ENCODE data around the gene PHACTR1. TPM values are rescaled to one million over a fixed set of nuclear protein-coding genes. Genes with fewer than 3 reads are reported as not detected.

PHACTR1 gene
- total RNA-seq, 4 donors from 2014 or later, result 1.2 to 3.2 (median 1.6) TPM; not detected in 1

DNA sequence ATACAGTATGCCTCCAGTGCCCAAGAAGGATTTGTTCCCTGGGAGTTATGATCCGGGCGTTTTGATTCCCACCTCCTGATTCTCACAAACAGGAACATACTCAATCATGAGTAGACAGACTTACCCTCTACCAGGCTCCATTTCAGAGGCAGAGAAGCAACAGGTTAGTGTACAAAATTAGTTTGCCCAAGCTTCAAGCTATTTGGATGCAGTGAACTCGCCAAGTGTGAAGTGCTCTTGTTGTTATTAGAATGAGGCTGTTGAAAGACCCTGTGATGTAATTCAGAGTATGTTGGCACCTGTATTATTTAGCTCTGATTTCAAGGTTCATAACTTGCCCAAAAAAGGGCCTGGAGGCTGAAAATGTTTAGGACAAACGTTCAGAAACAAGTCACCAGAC is 247.0 kb downstream of the PHACTR1 start:
- no peaks in the 10 kb centered on the region for H3K36me3 ChIP-seq
- TF ChIP-seq POLR2AphosphoS5 (IDR thresholded peaks at IDR 0.05) (no peak), EP300 (IDR thresholded peaks at IDR 0.05; ENCODE audit: low read depth) (no peak), POLR2A (IDR thresholded peaks at IDR 0.05) (no peak)
- TF ChIP-seq, protein P1, sequence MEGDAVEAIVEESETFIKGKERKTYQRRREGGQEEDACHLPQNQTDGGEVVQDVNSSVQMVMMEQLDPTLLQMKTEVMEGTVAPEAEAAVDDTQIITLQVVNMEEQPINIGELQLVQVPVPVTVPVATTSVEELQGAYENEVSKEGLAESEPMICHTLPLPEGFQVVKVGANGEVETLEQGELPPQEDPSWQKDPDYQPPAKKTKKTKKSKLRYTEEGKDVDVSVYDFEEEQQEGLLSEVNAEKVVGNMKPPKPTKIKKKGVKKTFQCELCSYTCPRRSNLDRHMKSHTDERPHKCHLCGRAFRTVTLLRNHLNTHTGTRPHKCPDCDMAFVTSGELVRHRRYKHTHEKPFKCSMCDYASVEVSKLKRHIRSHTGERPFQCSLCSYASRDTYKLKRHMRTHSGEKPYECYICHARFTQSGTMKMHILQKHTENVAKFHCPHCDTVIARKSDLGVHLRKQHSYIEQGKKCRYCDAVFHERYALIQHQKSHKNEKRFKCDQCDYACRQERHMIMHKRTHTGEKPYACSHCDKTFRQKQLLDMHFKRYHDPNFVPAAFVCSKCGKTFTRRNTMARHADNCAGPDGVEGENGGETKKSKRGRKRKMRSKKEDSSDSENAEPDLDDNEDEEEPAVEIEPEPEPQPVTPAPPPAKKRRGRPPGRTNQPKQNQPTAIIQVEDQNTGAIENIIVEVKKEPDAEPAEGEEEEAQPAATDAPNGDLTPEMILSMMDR (IDR thresholded peaks at IDR 0.05), result no peak
- in situ Hi-C loops (cut with MboI; ENCODE audit: low pct_ligation_motif_present in 1 of 4, low pct_unique_long_range_greater_than_20kb in 1 of 4, low sequenced_read_pairs in 3 of 4), result no loop called here
- no peaks in the 10 kb centered on the region for H3K4me1 ChIP-seq
- intact Hi-C loops (cut with DNase I; ENCODE audit: low total_unique reads), result no loop called here
- peaks cover 9% of the 10 kb centered on the region for H3K27me3 ChIP-seq
- 58 to 70% methylated on average over 3 to 4 of the region's 4 CpGs for WGBS, 2 donors (ENCODE audit: low coverage in 1 of 2)
- H3K4me3 ChIP-seq, result no peak overlapping the region
- DNase-seq, result no peak
- H3K9me3 ChIP-seq, result no peaks in the 10 kb centered on the region
- H3K27ac ChIP-seq, result peak overlapping the region in 1 of 4 donors; percentile 31

GRCh38 chr6:12967686-12968085 is 251.1 kb downstream of the PHACTR1 start:
- in situ Hi-C loops (cut with MboI; ENCODE audit: low pct_ligation_motif_present in 1 of 4, low pct_unique_long_range_greater_than_20kb in 1 of 4, low sequenced_read_pairs in 3 of 4) (no loop called here), intact Hi-C loops (cut with DNase I; ENCODE audit: low total_unique reads) (no loop called here)
- TF ChIP-seq POLR2A (IDR thresholded peaks at IDR 0.05), result no peak
- TF ChIP-seq POLR2AphosphoS5 (IDR thresholded peaks at IDR 0.05), result no peak
- TF ChIP-seq, protein P1 (IDR thresholded peaks at IDR 0.05), result no peak
- TF ChIP-seq EP300 (IDR thresholded peaks at IDR 0.05; ENCODE audit: low read depth), result no peak
- DNase-seq, result no peak
- Histone ChIP-seq H3K27me3 (no peaks in the 10 kb centered on the region), H3K27ac (no peak overlapping the region), H3K4me3 (no peak overlapping the region), H3K36me3 (no peaks in the 10 kb centered on the region), H3K4me1 (no peaks in the 10 kb centered on the region), H3K9me3 (no peaks in the 10 kb centered on the region)
- WGBS, 2 donors (ENCODE audit: low coverage in 1 of 2), result 69 to 71% methylated on average over 7 of the region's 7 CpGs

DNA sequence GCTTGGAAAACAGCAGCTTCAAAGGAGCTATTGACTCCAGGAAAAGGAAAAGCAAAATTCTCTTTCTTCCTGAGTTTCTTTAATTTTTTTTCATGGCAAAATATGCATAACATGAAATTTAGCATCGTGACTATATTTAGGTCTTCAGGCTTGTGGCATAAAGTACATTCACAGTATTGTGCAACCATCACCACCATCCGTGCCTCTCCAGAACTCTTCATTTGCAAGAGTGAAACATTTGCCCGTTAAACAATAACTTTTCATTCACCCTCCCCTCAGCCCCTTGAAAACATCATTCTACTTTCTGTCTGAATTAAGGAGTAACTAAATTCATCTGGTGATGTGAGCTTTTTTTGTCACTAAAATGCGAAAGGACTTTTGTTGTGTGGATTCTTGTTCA is 251.7 kb downstream of the PHACTR1 start:
- in situ Hi-C loops (cut with MboI; ENCODE audit: low pct_ligation_motif_present in 1 of 4, low pct_unique_long_range_greater_than_20kb in 1 of 4, low sequenced_read_pairs in 3 of 4) (no loop called here), intact Hi-C loops (cut with DNase I; ENCODE audit: low total_unique reads) (no loop called here)
- H3K4me3 ChIP-seq, result no peak overlapping the region
- no peak for TF ChIP-seq EP300 (IDR thresholded peaks at IDR 0.05; ENCODE audit: low read depth)
- TF ChIP-seq POLR2A (IDR thresholded peaks at IDR 0.05), result no peak
- no peak for TF ChIP-seq POLR2AphosphoS5 (IDR thresholded peaks at IDR 0.05)
- TF ChIP-seq, protein P1 (IDR thresholded peaks at IDR 0.05), result no peak
- DNase-seq, result no peak
- H3K27me3 ChIP-seq, result no peaks in the 10 kb centered on the region
- H3K27ac ChIP-seq, result no peak overlapping the region
- H3K4me1 ChIP-seq, result no peaks in the 10 kb centered on the region
- no peaks in the 10 kb centered on the region for H3K9me3 ChIP-seq
- 72 to 73% methylated on average over 4 of the region's 4 CpGs for WGBS, 2 donors (ENCODE audit: low coverage in 1 of 2)
- no peaks in the 10 kb centered on the region for H3K36me3 ChIP-seq

- DNase-seq, result no peak
- Histone ChIP-seq H3K9me3 (no peaks in the 10 kb centered on the region), H3K27ac (no peak overlapping the region), H3K27me3 (no peaks in the 10 kb centered on the region), H3K4me3 (no peak overlapping the region), H3K36me3 (no peaks in the 10 kb centered on the region), H3K4me1 (no peaks in the 10 kb centered on the region)
- TF ChIP-seq, protein P1 (IDR thresholded peaks at IDR 0.05), result no peak
- no peak for TF ChIP-seq POLR2AphosphoS5 (IDR thresholded peaks at IDR 0.05)
- TF ChIP-seq EP300 (IDR thresholded peaks at IDR 0.05; ENCODE audit: low read depth), result no peak
- no peak for TF ChIP-seq POLR2A (IDR thresholded peaks at IDR 0.05)
- in situ Hi-C loops (cut with MboI; ENCODE audit: low pct_ligation_motif_present in 1 of 4, low pct_unique_long_range_greater_than_20kb in 1 of 4, low sequenced_read_pairs in 3 of 4) (no loop called here), intact Hi-C loops (cut with DNase I; ENCODE audit: low total_unique reads) (no loop called here)
- 71 to 81% methylated on average over 2 to 5 of the region's 5 CpGs for WGBS, 2 donors (ENCODE audit: low coverage in 1 of 2)
Measured at GRCh38 chr6:12968839-12969558, 252.4 kb downstream of the PHACTR1 start.
